Measurements from ENCODE around the gene DERL3.

Gene DERL3

DNA sequence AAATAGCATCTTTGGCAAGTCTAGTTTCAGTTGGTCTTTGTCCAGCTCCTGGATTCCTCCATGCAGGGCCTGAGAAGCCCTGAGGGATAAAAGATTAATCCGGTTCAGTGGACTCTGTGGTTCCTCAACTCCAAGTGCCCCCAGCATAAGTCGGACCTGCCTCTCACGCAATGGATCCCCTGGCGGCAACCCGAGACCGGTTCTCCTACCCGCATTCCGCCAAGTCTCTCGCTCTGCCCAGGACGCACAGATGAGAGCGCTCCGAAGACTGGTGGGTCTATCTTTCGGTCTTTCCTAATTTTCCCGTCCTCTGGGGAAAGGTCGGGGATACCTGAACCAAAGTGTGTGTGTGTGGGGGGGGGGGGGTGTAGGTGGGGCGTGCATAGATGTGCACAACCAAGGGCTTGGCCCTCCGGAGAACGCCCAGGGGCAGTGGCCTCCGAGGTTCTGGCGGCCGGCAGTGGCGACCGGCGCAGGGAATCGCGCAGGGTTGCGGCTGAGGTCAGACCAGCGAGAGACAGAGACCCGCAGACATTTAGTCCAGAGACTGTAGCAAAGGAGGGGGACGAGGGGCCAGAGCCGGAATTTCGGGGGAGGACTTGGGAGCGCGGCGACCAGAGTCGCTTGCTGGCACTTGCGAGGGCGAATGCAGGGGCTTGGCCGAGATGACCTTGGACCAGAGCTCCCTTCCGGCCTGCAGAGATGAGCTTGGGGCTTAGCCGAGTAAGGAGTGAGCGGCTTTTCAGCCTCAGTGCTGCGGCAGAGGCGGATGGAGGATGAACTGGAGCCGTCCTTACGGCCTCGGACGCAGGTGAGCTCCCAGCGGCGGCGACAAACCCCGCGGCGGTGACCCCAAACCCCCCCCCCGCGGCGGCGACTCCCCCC lies 18.2 kb upstream of the DERL3 start (continued):
- TF ChIP-seq PATZ1 (tag by site-specific recombination; IDR thresholded peaks at IDR 0.05) (peak; percentile 94), ZNF132 (tag by site-specific recombination; IDR thresholded peaks at IDR 0.05; ENCODE audit: borderline replicate concordance) (no peak), SP7 (tag by site-specific recombination; IDR thresholded peaks at IDR 0.05) (0 out of 2 replicates have a peak, but pooled peaks have one; percentile 30), ZNF324 (tag by site-specific recombination; IDR thresholded peaks at IDR 0.05) (0 out of 2 replicates have a peak, but pooled peaks have one; percentile 35), ZXDB (tag by site-specific recombination; IDR thresholded peaks at IDR 0.05) (peak; percentile 83), CTCF (tag by site-specific recombination; IDR thresholded peaks at IDR 0.05) (0 out of 2 replicates have a peak, but pooled peaks have one; percentile 14), BCL11A (tag by site-specific recombination; IDR thresholded peaks at IDR 0.05; ENCODE audit: low read depth) (peak; percentile 16; the same call in 1 of the 2 replicates), ZNF138 (tag by site-specific recombination; IDR thresholded peaks at IDR 0.05; ENCODE audit: borderline replicate concordance) (no peak), ZEB2 (tag by site-specific recombination; IDR thresholded peaks at IDR 0.05) (0 out of 2 replicates have a peak, but pooled peaks have one; percentile 40), EGR2 (tag by site-specific recombination; IDR thresholded peaks at IDR 0.05; ENCODE audit: low read depth) (0 out of 2 replicates have a peak, but pooled peaks have one; percentile 4), GLIS2 (tag by site-specific recombination; IDR thresholded peaks at IDR 0.05) (peak; percentile 66), ZBTB17 (tag by site-specific recombination; IDR thresholded peaks at IDR 0.05) (peak; percentile 82), ZNF501 (tag by site-specific recombination; IDR thresholded peaks at IDR 0.05) (peak; percentile 45; the same call in 1 of the 2 replicates), HOXC10 (CRISPR knock-in tag; IDR thresholded peaks at IDR 0.05) (no peak), KLF1 (tag by site-specific recombination; IDR thresholded peaks at IDR 0.05) (0 out of 2 replicates have a peak, but pooled peaks have one; percentile 10), ZNF266 (tag by site-specific recombination; IDR thresholded peaks at IDR 0.05; ENCODE audit: low read depth) (no peak), ZNF274 (IDR thresholded peaks at IDR 0.05; ENCODE audit: low read length) (no peak), ZNF274 (tag by site-specific recombination; IDR thresholded peaks at IDR 0.05; ENCODE audit: borderline replicate concordance) (no peak), ZNF335 (tag by site-specific recombination; conservative IDR thresholded peaks at IDR 0.05) (peak; percentile 98)
- TF ChIP-seq, protein P1, sequence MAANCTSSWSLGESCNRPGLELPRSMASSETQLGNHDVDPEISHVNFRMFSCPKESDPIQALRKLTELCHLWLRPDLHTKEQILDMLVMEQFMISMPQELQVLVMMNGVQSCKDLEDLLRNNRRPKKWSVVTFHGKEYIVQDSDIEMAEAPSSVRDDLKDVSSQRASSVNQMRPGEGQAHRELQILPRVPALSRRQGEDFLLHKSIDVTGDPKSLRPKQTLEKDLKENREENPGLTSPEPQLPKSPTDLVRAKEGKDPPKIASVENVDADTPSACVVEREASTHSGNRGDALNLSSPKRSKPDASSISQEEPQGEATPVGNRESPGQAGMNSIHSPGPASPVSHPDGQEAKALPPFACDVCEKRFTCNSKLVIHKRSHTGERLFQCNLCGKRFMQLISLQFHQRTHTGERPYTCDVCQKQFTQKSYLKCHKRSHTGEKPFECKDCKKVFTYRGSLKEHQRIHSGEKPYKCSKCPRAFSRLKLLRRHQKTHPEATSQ (tag by site-specific recombination; IDR thresholded peaks at IDR 0.05) = no peak
- TF ChIP-seq, protein P2, sequence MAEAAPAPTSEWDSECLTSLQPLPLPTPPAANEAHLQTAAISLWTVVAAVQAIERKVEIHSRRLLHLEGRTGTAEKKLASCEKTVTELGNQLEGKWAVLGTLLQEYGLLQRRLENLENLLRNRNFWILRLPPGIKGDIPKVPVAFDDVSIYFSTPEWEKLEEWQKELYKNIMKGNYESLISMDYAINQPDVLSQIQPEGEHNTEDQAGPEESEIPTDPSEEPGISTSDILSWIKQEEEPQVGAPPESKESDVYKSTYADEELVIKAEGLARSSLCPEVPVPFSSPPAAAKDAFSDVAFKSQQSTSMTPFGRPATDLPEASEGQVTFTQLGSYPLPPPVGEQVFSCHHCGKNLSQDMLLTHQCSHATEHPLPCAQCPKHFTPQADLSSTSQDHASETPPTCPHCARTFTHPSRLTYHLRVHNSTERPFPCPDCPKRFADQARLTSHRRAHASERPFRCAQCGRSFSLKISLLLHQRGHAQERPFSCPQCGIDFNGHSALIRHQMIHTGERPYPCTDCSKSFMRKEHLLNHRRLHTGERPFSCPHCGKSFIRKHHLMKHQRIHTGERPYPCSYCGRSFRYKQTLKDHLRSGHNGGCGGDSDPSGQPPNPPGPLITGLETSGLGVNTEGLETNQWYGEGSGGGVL (tag by site-specific recombination; IDR thresholded peaks at IDR 0.05) = peak; percentile 71

Measured in HEK293 (cell line).